HG03135 (cell line): ENCODE results near the gene LRRC26.

Experiments
- ATAC-seq: cut with Tn5 transposase; IDR thresholded peaks from one replicate; pipeline ENCODE4 v1.9.1; 2021; ENCODE audit warnings: mild to moderate bottlenecking, moderate library complexity; ENCODE audit not compliant: unreplicated experiment

Gene LRRC26

GRCh38 chr9:137169896-137170358 lies at the start of gene LRRC26:
LRRC26 (minus strand) TSS chr9:137170051; CDS start chr9:137169943, 108 bp downstream.
- ATAC-seq = no peak

GRCh38 chr9:137218754-137219271 lies 49.0 kb upstream of the LRRC26 start:
- no peak for ATAC-seq

DNA sequence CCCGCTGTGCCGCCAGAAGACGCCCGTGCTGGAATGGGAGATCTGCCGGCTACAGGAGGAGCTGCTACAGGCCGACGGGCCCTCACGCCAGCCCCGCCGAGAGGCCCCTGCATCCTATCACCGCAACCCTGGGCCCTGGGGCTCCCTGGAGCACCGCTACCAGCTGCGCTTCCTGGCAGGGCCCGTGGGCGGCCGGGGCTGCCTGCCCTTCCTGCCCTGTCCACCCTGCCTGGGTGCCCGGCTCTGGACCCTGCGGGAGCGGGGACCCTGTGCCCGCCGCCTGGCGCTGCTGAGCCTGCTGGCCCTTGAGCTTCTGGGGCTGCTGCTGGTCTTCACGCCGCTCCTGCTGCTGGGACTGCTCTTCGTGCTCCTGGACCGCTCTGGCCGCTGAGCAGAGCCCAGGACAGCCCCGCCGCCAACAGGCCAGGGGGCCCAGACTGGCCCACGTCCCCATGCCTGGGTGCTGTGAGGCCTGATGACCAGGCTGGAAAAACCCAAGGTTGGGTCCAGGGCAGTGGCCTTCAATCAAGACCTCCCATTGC lies 48.4 kb upstream of the LRRC26 start:
- no peak for ATAC-seq

DNA sequence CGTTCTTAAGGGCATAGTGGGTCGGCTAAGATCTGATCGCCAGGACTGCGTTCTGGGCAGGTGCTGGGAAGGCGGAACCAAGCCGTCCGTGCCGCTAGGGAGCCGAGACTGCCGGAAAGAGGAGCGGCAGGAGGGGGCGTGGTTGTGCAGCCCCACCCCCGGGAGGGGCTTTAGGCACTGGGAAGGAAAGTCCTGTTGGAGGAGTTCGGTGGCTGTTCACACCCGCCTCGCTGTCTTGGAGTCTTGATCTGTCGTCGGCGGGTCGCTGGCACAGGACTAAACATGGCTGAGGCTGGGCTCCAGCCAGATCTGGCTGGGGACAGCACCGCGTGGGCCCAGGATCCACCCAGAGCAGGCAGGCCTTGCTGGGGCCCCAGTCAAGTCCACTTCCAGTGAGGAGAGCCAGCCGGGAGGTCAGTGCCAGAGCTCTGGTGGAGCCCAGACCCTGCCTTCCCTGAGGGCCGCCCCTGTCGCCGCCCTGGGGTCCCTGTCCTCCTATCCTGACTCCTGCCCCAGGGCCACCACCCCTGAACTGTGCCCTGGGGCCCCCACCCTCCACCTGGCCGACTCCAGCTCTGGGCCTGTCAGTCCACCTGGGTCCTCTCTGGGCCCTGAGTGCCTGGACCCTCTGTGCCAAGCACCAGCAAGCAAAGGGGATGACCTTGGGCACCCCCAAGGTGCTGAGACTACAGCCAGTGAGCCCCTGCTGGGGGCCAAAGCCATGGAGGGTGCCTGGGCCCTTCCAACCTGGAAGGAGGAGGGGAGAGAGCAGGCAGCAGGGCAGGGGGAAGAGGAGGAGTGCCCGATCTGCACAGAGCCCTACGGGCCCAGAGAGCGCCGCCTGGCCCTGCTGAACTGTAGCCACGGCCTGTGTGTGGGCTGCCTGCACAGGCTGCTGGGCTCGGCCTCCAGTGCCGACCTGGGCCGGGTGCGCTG lies 47.7 kb upstream of the LRRC26 start:
- ATAC-seq = no peak

DNA sequence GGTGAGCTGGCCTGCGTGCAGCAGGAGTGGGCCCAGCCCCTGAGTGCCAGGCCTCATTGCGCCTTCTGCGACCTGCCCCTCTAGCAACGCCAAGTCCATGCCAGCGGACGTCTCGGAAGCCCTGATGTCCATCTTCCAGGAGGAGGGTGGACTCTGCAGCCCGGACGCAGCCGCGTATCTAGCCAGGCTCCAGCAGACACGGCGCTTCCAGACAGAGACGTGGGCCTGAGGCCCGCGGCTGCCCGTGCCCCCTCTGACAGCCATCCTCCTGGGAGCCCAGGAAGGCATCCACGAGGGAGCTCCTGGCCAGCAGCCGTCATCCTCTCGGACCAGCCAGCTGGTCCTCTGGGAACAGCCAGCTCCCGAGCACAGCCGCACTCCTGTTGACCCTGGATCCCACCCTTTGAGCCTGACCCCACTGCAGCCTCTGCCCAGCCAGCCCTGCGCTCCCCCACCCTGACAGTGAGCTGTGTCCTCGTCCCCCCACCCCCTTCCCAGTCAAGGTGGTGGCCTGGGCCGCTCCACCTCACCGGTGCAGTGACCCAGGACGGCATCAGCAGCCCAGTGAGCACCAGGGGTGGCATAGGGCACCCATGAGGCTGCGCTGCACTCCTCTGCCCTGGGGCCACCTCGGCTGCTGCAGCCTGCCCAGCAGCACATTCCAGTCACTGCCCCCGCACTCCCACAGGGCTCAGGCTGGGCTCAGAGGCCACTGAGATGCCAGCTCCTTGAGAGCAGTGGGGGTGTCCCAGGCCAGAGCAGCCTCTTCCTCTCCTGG lies 46.5 kb upstream of the LRRC26 start:
- no peak for ATAC-seq

GRCh38 chr9:137215196-137215986 lies 45.5 kb upstream of the LRRC26 start:
- no peak for ATAC-seq

DNA sequence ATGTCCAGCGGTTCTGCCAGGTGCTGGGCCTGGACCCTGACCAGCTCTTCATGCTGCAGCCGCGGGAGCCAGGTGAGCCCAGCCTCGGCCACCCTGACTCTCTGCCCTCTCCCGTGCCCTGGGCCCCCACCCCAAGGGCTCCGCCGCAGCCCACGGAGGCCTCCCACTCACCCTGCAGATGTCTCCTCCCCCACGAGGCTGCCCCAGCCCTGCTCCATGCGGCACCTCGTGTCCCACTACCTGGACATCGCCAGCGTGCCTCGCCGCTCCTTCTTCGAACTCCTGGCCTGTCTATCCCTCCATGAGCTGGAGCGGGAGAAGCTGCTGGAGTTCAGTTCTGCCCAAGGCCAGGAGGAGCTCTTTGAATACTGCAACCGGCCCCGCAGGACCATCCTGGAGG lies 44.8 kb upstream of the LRRC26 start:
- no peak for ATAC-seq

GRCh38 chr9:137213160-137214060 lies 43.6 kb upstream of the LRRC26 start:
- ATAC-seq = no peak

- ATAC-seq = no peak
Measured at GRCh38 chr9:137212520-137212919, 42.7 kb upstream of the LRRC26 start.

DNA sequence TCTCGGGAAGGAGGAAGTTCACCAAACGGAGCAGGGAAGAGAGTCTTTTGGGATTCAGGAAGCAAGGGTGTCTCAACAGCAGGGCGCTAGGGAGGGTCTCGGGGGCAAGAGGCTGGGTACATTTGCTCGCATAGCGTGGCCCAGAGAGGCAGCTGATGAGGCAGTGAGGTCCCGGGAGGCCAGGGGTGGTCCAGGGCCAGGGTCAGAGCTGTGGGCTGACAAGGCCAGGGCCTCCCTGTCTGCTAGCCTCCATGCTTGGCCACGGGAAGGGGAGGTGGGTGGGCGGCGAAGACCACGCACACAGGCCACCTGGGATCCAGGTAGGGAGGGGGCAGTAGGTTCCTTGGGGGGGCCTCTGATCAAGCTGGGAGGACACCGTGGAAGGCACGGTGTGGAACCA lies 41.7 kb upstream of the LRRC26 start:
- no peak for ATAC-seq

DNA sequence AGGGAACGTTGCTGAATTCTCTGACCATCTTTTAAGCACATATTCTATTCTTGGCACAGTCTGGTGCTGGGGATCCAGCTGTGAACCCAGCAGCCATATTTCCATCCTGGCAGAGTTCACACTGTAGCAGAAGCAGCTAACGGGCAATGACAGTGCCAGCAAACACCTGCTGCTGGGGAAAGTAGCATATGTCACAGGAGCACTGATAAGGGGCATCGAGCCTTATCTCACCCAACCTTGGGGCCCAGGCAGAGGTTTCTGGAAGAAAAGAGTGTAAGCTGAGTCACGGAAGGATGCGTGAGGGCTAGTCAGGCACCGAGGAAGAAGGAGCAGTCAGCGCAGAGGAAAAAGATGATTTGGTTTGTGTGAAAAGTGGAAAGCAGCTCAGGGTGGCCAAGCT lies 36.8 kb upstream of the LRRC26 start:
- ATAC-seq = no peak

DNA sequence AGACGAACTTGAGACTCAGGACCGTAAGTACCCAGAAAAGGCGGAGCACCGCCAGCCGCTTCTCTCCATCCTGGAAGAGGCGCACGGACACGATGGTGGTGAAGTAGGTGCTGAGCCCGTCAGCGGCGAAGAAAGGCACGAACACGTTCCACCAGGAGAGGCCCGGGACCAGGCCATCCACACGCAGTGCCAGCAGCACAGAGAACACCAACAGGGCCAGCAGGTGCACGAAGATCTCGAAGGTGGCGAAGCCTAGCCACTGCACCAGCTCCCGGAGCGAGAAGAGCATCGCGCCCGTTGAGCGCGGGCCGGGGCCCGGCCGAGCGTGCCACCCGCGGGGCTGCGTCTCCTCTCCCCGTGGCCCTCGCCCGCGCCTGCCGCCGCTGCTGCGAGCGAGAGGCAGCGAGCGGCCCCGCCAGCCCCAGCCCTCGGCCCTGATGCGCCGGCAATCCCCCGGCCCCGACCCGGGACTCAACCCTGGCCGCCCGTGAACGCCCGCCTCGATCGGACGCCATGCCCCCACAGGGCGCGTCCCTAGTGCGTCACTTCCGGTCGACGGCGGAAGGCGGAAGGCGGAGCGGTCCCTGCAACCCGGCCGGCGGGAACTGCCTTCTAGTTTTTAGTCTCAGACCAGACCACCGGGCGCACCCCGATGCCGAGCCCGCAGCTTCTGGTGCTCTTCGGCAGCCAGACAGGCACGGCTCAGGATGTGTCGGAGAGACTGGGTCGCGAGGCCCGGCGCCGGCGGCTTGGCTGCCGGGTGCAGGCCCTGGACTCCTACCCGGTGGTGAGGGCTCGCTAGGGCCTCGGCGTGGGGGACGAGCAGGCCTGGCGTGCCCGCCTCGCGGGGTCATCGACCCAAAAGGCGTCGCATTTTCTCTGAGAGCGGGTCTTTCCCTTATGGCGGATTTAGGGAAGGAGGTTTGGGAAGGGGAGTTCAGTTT lies 35.5 kb upstream of the LRRC26 start, which contains the start of the genes NDOR1 and TMEM203:
Gene NDOR1, plus strand, starts transcription at position 575 of the 944 bp plus-strand sequence. Its CDS starts 78 bp downstream, at position 653.
Gene TMEM203, minus strand, starts transcription at position 523 of the 944 bp plus-strand sequence. Its CDS starts 234 bp downstream, at position 289.
- ATAC-seq = peak; percentile 40

DNA sequence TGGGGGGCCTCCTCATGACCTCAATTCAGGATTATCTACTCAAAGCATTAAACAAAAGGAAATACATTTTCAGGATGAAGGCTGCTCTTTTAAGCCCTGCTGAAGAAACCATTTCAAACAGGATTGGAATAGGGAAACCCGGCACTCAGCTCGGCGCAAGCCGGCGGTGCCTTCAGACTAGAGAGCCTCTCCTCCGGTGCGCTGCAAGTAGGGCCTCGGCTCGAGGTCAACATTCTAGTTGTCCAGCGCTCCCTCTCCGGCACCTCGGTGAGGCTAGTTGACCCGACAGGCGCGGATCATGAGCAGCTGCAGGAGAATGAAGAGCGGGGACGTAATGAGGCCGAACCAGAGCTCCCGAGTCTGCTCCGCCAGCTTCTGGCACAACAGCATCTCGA lies 34.9 kb upstream of the LRRC26 start:
- no peak for ATAC-seq

- no peak for ATAC-seq
Measured at GRCh38 chr9:137202966-137203365, 33.1 kb upstream of the LRRC26 start.

DNA sequence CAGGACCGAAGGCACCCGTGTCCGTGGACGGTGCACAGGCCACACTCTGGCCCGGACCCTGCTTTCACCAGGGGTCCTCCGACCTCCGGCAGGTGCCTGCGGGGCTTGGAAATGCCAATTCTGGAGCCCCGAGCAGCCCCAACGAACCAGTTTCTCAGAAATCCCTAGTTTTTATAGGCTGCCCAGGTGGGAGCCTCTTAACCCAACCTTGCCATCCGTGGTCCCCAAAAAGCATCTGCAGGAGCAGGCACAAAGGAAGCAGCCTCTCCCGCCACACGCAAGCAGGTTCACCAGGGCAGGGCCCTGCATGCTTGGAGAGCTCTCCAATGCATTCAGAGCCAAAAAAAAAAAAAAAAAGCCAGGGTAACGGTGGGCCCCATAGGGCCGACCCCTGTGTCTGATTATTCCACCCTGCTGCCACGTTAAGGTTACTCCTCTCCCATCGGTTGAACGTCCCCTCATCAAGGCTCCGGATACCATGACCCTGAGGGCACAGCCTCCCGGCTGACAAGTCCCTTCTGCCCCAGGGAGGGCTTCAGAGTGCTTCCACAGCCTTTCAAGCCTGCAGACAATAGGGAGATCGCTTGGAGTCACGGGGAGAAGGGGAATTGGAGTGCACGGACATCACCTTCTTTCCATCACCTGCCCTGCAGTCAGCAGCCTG lies 31.5 kb upstream of the LRRC26 start:
- no peak for ATAC-seq

DNA sequence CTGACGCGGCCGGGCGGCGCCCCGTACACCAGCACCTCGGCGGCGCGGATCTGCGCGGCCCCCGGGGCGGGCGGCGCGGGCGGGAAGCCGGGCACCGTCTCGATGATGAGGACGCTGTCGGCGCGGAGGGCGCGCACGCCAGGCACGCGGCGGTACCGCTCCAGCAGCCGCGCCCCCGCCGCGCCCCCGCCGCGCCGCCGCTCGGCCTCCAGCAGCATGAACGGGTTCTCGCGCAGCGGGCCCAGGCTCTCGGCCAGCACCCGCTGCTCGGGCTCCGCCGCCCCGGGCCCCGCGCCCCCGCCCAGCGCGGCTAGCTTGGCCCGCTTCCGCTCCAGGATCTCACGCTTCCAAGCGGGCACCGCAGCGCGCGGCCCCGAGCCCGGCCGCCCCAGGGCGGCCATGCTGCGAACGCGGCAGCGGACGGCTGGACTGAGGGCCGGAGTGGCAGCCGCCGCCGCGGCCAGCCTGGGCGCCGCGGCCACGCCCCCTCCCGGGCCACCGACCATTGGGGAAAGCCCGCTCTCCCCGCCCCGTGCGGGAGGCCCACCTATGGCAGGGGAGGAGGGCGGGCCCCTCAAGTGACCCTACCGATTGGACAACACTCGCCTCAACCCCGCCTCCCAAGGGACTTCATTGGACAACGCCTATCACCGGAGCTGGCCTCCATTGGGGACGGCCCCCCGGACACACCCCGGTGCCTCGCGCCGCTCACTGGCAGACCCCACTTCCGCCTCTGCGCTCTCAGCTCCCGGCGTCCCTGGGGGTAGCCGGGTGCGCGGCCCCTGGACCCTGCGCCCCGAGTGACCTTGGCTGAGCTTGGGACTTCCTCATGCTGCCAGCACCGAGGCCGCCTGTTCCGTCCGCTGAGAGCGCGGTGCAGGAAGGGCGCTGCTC lies 30.7 kb upstream of the LRRC26 start, which contains the start of gene TPRN:
Gene TPRN, minus strand, starts transcription at position 431 of the 894 bp plus-strand sequence. Its CDS starts 30 bp downstream, at position 401.
- ATAC-seq = peak; percentile 84
